Hematopoietic multipotent progenitor cell treated with erythropoietin and hydrocortisone succinate and interleukin-3 and kit ligand, for 6 days (in vitro differentiated cells): ENCODE measurements around the gene UPF1.

Experiments
- DNase-seq: peaks from one replicate; pipeline ENCODE4 v3.0.0-alpha.2; 2015

UPF1 gene

DNA sequence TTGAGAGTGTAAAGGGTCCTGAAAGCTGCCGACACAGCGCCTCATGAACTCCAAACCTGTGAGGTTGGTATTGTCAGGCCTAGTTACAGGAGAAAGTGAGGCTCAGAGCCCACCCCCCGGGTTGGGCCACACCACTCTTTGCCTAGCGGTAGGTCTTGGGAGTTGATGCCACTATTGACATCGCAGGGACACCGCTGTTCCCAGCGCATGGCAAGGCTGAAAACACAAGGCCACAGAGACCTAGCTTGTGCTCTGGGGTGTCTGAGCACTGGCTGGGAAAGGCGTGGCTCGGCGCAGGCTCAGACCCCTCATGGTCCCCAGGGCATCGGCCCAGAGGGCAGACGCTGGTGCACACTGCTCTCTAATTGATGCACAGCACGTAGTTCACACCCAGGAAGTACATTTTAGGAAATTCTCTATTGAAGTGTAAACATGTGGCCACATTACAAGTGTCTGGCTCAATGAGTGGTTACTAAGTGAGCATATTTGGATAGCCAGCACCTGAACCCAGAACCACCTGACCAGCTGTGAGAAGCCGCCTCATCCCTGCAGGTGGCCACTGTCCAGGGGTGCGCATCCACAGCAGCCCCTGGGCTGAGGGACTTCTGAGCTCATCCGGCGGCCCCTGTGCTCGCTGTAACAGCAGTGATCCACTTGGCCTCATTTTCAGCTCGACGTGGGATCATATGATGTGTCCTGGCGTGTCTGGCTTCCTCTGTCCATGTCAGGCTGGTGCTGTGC lies 27.3 kb downstream of the UPF1 start:
- no peak for DNase-seq

DNA sequence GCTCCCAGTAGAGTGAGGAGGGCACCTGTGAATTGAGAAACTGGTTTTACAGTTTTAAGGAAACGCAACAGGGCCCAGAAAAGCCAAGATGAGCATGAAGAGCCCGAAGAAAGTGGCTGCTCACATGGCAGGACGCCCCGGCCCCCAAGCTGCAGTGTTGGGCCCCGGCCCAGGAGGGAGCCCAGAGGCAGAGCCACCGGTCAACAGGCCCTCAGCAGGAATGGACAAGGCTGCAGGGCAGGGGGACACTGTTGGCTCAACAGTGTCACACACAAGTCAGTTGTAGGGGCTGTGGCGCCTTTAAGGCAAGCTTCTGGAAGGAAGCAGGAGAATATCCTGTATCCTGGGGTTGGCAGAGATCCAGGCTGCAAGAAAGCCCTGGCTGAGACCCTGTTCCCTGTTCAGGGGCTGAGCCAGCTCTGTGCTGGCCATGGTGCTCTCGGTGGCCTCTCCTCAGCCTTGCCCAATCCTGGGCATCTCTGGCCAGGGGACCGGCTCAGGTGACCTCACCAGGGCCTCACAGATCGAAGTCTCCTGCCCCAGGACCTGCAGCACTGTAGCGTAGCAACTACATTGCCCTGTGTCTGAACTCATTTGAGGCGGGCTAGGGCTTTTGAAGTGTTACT lies 28.0 kb downstream of the UPF1 start:
- DNase-seq = no peak

DNA sequence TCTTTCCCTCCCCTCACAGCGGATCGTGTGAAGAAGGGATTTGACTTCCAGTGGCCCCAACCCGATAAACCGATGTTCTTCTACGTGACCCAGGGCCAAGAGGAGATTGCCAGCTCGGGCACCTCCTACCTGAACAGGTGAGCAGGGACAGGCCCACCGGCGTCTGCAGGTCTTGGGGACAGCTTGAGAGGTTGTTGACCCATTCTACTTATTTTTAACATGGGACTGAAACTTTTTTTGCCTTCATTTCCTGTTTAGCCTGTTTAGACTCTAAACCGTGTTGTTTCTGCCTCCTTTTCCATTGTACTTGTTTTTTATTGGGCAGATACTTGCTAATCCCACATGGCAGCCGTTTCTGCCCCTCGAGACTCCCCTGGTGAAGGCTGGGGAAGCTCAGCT lies 28.5 kb downstream of the UPF1 start:
- DNase-seq = no peak

DNA sequence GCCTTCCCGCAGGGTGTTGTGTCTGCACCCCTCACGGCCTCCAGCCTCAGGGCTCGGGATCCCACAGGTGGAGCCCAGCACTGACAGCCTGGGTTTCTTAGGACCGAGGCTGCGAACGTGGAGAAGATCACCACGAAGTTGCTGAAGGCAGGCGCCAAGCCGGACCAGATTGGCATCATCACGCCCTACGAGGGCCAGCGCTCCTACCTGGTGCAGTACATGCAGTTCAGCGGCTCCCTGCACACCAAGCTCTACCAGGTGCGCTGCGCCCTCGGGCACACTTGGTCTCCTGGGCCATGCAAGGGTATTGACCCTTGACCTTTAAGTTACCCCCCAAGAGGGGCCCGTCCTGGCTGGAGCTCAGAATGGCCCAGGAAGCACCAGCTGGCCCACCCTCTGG lies 29.0 kb downstream of the UPF1 start:
- no peak for DNase-seq

DNA sequence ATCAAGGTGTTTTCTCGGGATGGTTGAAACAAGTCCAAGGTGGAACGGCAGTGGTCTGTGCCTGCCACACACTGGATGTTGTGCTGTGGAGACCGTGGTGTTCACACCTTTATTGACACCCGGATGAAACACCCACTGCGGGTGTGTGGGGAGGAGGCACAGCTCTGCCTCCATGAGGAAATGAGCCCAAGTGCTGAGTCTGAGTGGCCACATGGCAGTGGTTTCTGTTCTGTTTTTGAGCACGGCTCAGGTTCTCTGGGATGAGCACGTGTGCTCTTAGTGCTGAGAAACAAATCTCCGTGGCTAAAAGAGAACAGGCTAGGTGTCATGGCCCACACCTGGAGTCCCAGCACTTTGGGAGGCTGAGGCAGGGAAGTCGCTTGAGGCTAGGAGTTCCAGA lies 29.5 kb downstream of the UPF1 start:
- DNase-seq = no peak

DNA sequence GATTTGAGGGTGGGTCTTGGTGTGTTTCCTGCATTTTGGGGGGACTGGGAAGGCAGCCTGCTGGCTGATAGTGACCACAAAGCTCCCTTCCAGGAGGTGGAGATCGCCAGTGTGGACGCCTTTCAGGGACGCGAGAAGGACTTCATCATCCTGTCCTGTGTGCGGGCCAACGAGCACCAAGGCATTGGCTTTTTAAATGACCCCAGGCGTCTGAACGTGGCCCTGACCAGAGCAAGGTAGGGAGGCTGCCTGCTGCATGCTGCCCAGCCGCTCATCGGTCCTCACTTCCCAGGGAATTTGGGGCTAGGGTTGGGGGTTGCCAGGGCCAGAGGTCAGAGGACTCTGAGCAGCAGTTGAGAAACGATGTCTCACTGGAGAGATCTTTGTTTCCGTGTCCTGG lies 30.2 kb downstream of the UPF1 start:
- no peak for DNase-seq

DNA sequence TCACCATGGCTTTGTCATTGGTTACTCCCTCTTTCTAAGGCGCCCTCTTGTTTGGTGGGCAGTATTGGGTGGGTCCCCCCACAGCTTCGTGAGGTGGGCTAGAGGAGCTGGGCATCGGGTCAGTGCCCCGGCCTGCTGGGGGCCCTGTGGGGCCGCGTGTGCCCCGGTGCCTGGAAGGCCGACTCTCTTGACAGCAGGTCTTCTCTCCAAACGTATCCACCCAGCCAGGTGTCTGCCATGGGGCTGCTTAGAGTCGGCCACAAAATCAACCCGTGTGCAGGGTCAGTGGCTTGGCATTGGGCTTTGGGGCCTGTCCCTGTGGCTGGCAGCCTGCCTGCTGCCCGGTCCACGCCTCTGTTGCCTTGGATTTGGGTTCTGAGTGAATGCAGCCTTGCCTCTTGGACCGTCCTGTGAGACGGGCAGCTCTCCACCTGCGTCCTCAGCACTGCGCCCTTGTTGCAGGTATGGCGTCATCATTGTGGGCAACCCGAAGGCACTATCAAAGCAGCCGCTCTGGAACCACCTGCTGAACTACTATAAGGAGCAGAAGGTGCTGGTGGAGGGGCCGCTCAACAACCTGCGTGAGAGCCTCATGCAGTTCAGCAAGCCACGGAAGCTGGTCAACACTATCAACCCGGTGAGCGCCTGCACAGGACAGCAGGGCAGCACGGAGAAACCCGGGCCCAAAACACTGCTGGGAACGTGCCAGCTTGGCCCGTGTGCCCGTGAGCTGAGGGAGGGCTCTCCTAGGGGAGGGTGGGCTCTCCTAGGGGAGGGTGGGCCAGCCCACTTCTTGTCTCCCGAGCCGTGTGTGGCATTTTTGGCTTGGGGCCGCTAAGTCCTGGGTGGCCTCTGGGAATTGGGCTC lies 31.4 kb downstream of the UPF1 start:
- DNase-seq = no peak

DNA sequence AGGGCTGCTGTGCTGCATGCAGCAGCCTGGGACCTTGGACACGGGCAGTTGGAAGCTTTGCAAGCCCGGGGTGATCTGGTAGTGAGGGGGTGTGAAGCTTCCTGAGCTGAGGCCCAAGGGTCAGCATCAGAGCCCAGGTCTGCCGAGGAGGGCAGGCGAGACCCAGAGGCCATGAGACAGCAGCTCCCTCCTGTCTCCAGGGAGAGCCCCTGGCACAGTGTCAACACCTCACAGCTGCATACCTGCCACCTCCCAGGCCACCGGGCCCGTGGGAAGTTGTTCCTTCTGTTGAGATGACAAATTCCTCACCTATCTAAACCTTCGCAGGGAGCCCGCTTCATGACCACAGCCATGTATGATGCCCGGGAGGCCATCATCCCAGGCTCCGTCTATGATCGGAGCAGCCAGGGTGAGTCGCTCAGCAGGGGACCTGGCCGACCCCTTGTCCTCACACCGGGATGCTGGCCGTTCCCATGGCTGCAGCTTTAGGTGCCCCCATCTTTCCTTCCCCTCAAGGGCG lies 32.1 kb downstream of the UPF1 start:
- no peak for DNase-seq

DNA sequence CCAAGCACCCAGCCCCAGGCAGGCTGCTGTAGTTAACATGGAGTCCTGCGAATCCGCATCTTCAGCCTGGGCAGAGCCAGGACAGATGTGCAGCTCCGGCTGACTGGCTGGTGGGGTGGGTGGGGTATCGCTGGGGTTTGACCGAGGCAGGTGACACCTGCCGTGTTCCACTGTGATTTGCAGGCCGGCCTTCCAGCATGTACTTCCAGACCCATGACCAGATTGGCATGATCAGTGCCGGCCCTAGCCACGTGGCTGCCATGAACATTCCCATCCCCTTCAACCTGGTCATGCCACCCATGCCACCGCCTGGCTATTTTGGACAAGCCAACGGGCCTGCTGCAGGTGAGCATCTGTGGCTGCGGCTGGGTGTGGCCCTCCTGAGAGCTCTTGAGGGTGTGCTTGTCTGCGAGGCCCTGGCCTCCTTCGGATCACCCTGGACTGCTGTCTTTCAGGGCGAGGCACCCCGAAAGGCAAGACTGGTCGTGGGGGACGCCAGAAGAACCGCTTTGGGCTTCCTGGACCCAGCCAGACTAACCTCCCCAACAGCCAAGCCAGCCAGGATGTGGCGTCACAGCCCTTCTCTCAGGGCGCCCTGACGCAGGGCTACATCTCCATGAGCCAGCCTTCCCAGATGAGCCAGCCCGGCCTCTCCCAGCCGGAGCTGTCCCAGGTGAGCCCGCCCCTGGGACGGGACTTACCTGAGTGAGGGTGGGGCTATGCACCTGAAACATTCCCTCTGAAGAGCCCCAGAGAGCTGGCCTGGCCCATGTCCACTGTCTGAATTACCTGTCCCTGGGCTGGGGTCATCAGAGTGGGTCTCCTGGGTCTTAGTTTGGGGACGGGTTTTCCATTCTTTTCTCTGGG lies 33.6 kb downstream of the UPF1 start:
- no peak for DNase-seq

DNA sequence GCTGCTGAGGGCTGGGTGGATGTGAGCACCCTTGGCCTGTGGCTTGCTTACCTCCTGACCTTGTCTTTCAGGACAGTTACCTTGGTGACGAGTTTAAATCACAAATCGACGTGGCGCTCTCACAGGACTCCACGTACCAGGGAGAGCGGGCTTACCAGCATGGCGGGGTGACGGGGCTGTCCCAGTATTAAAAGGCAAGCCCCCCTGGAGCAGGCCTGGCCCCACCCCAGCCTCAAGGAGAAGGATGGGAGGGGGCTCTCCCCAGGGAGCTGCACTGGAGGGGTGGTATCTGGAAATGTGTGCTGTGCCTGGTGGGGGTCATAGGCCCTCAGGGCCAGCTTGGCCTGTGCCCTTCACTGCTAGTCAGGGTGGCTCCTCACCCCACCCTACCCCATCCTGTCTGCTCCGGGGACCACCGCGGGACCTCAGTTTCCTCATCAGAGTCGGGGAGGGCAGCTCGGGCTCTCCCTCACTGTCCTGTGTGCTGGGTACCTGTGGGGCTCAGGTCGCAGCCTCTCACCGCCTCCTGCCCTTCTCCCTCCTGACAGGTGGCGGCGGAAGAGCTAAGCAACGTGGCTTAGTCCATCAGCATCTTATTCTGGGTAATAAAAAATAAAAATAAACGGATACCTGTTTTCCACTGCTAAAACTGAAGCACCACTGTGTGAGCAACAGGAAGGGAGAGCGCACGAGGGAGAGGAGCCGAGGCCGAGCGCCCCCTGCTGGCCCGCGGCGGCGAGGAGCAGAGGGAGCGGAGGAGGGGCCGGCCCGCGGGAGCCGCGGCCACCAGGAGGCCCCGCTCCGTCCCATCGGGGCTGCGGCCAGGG lies 34.4 kb downstream of the UPF1 start:
- peak; percentile 74 for DNase-seq

DNA sequence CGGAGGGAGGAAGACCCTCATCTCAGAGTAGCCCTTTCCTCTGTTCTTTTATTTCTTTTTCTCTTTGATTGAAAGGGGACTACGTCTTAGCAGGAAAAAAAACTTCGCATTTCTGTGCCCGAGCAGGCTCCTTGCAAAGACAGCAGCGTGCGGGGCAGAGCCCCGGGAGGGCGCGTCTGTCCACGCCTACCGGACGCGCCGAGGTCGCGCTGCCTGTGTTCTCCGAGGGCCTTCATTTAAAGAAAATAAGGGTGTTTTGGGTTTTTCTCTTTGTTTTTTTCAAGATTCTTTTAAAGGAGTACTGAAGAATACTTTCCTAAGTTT lies 35.0 kb downstream of the UPF1 start:
- no peak for DNase-seq

DNA sequence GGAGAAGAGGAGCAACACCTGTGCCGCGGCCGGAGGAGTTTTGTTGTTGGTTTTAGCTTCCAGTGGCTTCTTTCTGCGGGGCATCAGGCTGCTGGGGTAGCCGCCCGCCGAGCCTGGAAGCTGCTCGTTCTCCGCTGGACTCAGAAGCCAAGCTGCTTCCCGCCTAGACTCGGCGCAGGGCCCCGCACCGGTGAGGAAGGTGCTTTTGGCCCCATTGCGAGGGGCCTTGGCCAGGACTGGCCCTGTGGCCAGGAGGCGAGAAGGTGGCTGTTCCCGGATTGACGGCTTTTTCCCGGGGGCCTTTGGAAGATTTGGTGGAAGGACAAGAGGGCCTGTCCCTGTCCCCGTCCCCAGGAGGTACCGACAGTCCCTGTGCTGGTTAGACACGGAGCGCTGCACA lies 35.4 kb downstream of the UPF1 start:
- DNase-seq = no peak

DNA sequence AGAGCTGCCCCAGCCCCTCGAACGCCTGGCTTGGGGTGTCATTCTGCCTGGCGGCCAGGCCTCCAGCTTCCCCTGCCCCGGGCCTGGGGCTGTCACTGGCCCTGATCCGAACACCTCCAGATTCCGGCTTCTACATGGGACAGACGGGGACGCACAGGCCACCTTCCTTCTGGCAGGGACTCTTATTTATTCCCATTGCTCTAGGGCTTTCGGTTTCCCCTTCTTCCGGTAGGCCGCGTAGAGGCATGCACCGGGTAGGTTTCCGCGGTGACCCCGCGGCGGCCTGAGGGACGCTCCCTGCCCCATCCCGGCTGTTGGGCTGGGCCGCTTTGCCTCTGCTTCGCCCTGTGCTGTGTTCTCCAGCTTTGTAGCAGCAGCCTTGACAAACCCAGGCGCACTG lies 36.0 kb downstream of the UPF1 start:
- DNase-seq = no peak

DNA sequence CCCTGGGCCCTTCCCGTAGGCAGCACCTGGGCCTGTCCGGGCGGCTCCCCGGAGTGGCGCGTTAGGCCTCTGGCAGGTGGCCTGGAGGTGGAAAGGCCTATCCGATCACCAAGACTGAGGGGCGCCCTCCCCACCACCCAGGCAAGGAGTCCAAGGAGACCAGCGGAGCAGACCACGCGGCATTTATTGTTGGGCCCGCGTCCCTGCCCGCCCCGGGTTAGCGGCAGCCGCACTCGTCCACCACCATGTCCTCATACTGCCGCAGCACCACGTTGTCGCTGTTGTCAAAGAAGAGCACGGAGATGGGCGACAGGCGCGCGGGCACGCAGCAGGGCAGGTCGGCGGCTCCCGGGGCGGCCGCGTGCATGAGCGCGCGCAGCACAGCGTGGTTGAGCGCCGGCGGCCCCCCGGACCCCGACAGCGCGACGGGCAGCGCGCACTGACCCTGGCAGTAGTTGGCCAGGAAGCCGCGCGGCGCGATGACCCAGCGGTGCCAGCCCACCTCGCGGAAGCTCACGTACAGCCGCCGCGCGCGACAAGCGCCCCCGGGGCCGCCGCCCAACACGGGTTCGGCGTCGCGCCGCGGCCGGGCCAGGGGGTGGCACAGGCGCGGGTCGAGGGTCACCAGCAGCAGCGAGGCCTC lies 36.7 kb downstream of the UPF1 start:
- DNase-seq = peak; percentile 43

DNA sequence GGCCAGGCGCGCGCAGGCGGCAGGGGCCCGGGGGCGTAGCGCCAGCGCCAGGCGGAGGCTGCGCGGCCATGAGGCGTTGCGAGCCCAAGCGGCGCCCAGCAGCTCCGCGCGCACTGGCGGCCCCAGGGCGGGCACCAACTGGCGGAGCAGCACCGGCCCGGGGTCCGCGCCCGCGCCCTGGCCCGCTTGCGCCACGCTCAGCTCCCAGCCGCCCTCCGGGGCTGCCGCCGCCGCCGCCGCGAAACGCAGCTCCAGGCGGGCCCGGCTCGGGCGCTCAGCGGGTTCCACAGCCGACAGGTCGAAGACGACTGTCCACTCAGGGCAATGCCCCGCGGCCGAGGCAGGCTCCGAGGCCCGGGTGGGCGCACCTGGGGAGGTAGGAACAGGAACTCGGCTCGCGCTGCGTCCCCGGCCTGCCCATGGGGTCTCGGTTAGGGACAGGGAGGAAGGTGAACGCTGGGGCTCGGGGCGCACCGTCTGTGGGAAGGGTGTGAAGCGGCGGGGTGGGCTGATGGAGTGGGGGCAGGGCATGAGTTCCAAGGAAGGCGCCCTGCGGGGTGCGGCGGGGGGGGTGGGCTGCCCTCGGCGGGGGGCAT lies 37.4 kb downstream of the UPF1 start:
- no peak for DNase-seq

DNA sequence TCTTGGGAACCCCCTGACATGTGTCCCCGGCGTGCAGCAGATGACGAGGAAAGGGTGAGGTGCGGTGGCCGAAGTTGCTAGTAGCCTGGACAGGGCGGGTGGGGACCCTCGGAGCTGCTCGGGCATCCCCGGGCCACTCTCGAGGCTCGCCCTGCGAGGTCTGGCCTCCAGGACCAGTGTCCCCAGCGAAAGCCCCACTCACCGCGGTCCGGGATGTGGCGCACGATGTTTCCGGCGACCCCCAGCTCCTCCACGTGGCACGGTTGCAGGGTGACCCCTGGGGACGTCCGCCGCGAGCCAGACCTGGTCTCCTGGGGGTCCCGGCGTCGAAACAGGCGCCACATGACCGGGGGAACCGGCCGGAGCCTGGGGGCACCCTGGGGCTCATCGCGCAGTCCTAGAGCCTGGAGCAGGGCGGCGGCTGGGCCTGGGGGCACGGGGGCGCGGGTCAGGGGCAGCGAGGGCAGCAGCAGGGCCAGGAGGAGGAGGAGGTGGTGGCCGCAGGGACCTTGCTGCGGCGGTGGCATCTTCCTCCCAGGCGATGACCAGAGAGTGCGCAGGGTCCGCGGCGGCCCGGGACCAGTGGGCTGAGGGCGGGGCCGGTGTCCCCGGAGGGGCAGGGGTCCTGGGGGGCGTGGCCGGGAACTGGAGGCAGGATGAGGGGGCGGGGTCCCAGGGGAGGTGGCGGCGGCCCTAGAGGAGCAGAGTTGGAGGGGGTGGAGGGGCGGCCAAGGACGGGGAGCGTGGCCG lies 38.2 kb downstream of the UPF1 start:
- DNase-seq = no peak

DNA sequence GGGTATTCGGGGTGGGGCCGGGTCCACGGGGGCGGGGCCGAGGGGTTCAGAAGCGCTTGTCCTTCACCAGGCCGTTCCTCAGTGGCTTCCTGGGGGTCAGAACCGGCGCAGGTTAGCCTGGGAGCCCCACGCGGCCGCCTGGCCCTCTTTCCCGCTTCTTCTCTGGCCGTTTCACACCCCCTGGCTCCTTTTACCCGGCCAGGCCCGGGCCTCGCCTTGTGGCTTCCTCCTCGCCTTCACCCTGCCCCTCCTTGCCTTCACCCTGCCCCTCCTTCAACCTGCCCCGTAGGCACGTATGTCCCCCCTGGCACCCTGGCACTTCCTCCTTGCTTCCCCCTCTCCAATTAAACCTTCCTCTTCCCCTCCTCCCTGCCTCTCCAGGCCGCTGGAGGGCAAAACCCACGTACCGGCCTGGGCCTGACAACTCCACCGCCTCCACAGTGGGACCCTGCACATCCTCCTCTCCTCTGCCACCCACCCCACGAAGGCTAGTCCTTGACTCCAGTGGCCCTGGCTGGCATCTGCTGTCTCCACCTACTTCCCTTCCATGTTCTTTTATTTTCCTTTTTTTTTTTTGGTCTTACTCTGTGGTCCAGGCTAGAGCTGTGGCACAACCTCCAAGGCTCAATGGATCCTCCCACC lies 38.9 kb downstream of the UPF1 start:
- DNase-seq = peak; percentile 24

DNA sequence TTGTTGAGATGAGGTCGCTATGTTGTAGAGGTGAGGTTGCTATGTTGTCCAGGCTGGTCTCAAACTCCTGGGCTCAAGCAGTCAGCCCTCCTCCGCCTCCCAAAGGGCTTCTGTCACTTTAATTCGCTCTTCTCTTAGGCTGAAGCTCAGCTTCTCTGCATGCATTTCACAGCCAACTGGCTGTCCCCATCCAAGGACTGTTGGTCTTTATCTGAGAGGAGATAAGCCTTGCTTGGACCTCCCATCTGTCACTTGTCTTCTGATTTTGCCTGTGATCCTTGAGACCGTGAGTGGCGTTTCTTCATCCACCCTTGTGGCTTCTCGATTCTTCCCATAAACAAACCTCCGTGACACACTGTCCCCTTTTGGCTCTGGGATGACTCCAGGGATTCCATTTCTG lies 39.8 kb downstream of the UPF1 start:
- peak; percentile 45 for DNase-seq

DNA sequence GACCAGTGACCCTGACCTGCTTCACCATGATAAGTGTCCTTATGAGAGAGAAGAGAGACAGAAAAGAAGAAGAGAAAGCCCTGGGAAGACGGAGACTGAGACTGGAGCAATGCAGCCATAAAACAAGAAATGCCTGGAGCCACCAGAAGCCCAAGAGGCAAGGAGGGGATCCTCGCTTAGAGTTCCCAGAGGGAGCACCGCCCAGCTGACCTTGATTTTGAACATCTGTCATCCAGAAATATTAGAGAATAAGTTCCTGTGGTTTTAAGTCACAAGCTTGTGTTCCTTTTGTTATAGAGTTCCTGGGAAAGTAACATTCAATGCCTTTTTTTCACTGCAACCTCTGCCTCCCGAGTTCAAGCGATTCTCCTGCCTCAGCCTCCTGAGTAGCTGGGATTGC lies 44.0 kb downstream of the UPF1 start:
- DNase-seq = no peak

DNA sequence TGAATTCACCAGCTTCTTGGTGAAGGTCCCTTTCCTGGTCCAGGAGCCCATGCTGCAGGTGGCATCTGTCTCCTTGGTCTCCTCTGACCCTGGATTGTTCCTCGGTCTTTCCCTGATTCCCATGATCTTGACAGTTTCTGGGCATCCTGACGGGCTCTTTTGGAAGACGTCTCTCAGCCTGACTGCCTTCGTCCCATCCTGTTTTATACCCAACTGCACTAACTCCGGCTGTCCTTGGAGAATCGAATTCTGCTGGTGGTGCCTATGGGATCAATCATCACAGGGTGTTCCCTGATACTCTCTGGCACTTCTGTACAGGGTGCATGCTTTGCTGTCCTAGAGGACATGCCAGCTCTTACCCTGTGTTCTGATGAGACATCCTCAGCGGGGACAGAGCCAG lies 45.1 kb downstream of the UPF1 start:
- DNase-seq = no peak
